Smooth muscle cell (in vitro differentiated cells): Measurements from ENCODE around the gene TMEM109. TPM values are rescaled to one million over a fixed set of nuclear protein-coding genes. Genes with fewer than 3 reads are reported as not detected.
A peak's percentile ranks its signal among the peaks of the same experiment; 100 is the strongest.

Experiments
- DNase-seq: peaks from one replicate; lab custom pipeline; 2025; ENCODE audit not compliant: unreplicated experiment; lab: John Stamatoyannopoulos, UW
- H2AFZ ChIP-seq: fragments of 200-600 bp; sonication (generic); 2 replicates; pipeline ENCODE4 v1.6.0; 2016; ENCODE audit warnings: antibody characterized with exemption, low read depth, mild to moderate bottlenecking
- H3F3A ChIP-seq: fragments of 200-600 bp; sonication (generic); 2 replicates; pipeline ENCODE4 v1.6.0; 2017; ENCODE audit warnings: antibody characterized with exemption, low read depth
- H3K27ac ChIP-seq: fragments of 200-600 bp; sonication (generic); 2 replicates; pipeline ENCODE4 v1.5.1; 2016; ENCODE audit warnings: low read depth, mild to moderate bottlenecking
- H3K27me3 ChIP-seq: fragments of 200-600 bp; sonication (generic); 2 replicates; pipeline ENCODE4 v1.6.1; 2016; ENCODE audit warnings: low read depth, mild to moderate bottlenecking
- H3K36me3 ChIP-seq: fragments of 200-600 bp; sonication (generic); 2 replicates; pipeline ENCODE4 v1.5.1; 2016; ENCODE audit warnings: low read depth
- H3K4me1 ChIP-seq: fragments of 200-600 bp; sonication (generic); 2 replicates; pipeline ENCODE4 v1.5.1; 2016; ENCODE audit warnings: low read depth
- H3K4me2 ChIP-seq: fragments of 200-600 bp; sonication (generic); 2 replicates; pipeline ENCODE4 v1.6.0; 2016; ENCODE audit warnings: mild to moderate bottlenecking
- H3K4me3 ChIP-seq: fragments of 200-600 bp; sonication (generic); 2 replicates; pipeline ENCODE4 v1.5.1; 2016; ENCODE audit warnings: mild to moderate bottlenecking
- H3K79me2 ChIP-seq: fragments of 200-600 bp; sonication (generic); 2 replicates; pipeline ENCODE4 v1.6.0; 2016; ENCODE audit warnings: low read depth, mild to moderate bottlenecking
- H3K9ac ChIP-seq: fragments of 200-600 bp; sonication (generic); 2 replicates; pipeline ENCODE4 v1.6.0; 2016; ENCODE audit warnings: low read depth
- H3K9me3 ChIP-seq: fragments of 200-600 bp; sonication (generic); replicated peaks from 2 replicates; pipeline ENCODE4 v1.5.1; 2016; ENCODE audit warnings: low read depth
- H4K20me1 ChIP-seq: fragments of 200-600 bp; sonication (generic); 2 replicates; pipeline ENCODE4 v1.6.0; 2016; ENCODE audit warnings: low read depth
- CTCF ChIP-seq: fragments of 200-600 bp; sonication (generic); IDR thresholded peaks from 2 replicates; pipeline ENCODE4 v1.5.1; 2017; ENCODE audit warnings: borderline replicate concordance, mild to moderate bottlenecking, antibody characterized with exemption; ENCODE audit not compliant: insufficient read depth, poor library complexity, severe bottlenecking
- WGBS: methylation state at CpG from one replicate; pipeline ENCODE4 v1.1.7; 2016; ENCODE audit warnings: low lambda C conversion rate; 5-methylcytosine and 5-hydroxymethylcytosine counted together
- polyA plus RNA-seq: library from polyadenylated mRNA; unstranded; fragments of >200 nt; fragmentation: Nextera tagmentation; extraction: Ambion mirVana; gene quantifications from 2 replicates; pipeline ENCODE4 v1.2.1, GENCODE V29; 2016
- total RNA-seq: library from RNA; depleted of rRNA; stranded (reverse); fragments of >200 nt; gene quantifications from 2 replicates; pipeline ENCODE4 v1.2.3, GENCODE V29; 2014

Gene TMEM109
- total and polyA plus RNA-seq, 2 experiments from 2014 or later = 19.8 to 107 TPM

- H3K27me3 ChIP-seq = peaks cover 47% of the 10 kb centered on the region
- H4K20me1 ChIP-seq = no peaks in the 10 kb centered on the region
- H3K79me2 ChIP-seq = no peaks in the 10 kb centered on the region
- TF ChIP-seq CTCF = no peak
- no peaks in the 10 kb centered on the region for H3F3A ChIP-seq
- H3K36me3 ChIP-seq = no peaks in the 10 kb centered on the region
- H3K9ac ChIP-seq = no peak overlapping the region
- peaks cover 6% of the 10 kb centered on the region for H3K4me1 ChIP-seq
- H3K9me3 ChIP-seq = no peaks in the 10 kb centered on the region
- peak overlapping the region; percentile 85 for H2AFZ ChIP-seq
- no CpG with 5 or more reads among the region's 8 CpGs for WGBS
- peak overlapping the region; percentile 78 for H3K4me2 ChIP-seq
- DNase-seq = no peak
- H3K27ac ChIP-seq = no peak overlapping the region
- peak overlapping the region; percentile 47 for H3K4me3 ChIP-seq
Observed at GRCh38 chr11:60951606-60951903, 37.6 kb downstream of the TMEM109 start.

- no peak for TF ChIP-seq CTCF
- H3K27me3 ChIP-seq = peaks cover 47% of the 10 kb centered on the region
- DNase-seq = no peak
- no peak within 1 kb of the TSS for H3K9ac ChIP-seq
- peak within 1 kb of the TSS; percentile 47 for H3K4me3 ChIP-seq
- H3K79me2 ChIP-seq = no peaks in the 10 kb centered on the region
- no peaks in the 10 kb centered on the region for H3F3A ChIP-seq
- peaks cover 6% of the 10 kb centered on the region for H3K4me1 ChIP-seq
- 38% methylated on average over 16 of the region's 23 CpGs for WGBS
- H3K4me2 ChIP-seq = peak within 1 kb of the TSS; percentile 78
- H3K9me3 ChIP-seq = no peaks in the 10 kb centered on the region
- no peaks in the 10 kb centered on the region for H4K20me1 ChIP-seq
- no peaks in the 10 kb centered on the region for H3K36me3 ChIP-seq
- peak within 1 kb of the TSS; percentile 85 for H2AFZ ChIP-seq
- H3K27ac ChIP-seq = no peak within 1 kb of the TSS
Observed at GRCh38 chr11:60951904-60952741, 38.2 kb downstream of the TMEM109 start, which contains the start of gene SLC15A3. Gene SLC15A3, minus strand, starts transcription at chr11:60952176. Its CDS starts 625 bp downstream, at chr11:60951551.

- Histone ChIP-seq H3K79me2 (no peaks in the 10 kb centered on the region), H3K27ac (no peak overlapping the region), H3K4me1 (peaks cover 6% of the 10 kb centered on the region), H3K9me3 (no peaks in the 10 kb centered on the region), H3K9ac (no peak overlapping the region), H3K4me2 (no peak overlapping the region), H3K36me3 (no peaks in the 10 kb centered on the region), H2AFZ (no peak overlapping the region), H3F3A (no peaks in the 10 kb centered on the region), H4K20me1 (no peaks in the 10 kb centered on the region), H3K4me3 (no peak overlapping the region), H3K27me3 (peaks cover 47% of the 10 kb centered on the region)
- WGBS = 49% methylated on average over 3 of the region's 3 CpGs
- DNase-seq = no peak
- TF ChIP-seq CTCF = no peak
Observed at GRCh38 chr11:60952742-60953170, 38.8 kb downstream of the TMEM109 start.

- no peaks in the 10 kb centered on the region for H3K79me2 ChIP-seq
- peaks cover 6% of the 10 kb centered on the region for H3K4me1 ChIP-seq
- H4K20me1 ChIP-seq = no peaks in the 10 kb centered on the region
- no peak overlapping the region for H3K4me2 ChIP-seq
- no peak for TF ChIP-seq CTCF
- peaks cover 44% of the 10 kb centered on the region for H3K27me3 ChIP-seq
- H3K27ac ChIP-seq = no peak overlapping the region
- H3K36me3 ChIP-seq = no peaks in the 10 kb centered on the region
- H2AFZ ChIP-seq = no peak overlapping the region
- WGBS = 77% methylated on average over 6 of the region's 6 CpGs
- no peaks in the 10 kb centered on the region for H3K9me3 ChIP-seq
- no peak for DNase-seq
- H3K4me3 ChIP-seq = no peak overlapping the region
- no peak overlapping the region for H3K9ac ChIP-seq
- no peaks in the 10 kb centered on the region for H3F3A ChIP-seq
Observed at GRCh38 chr11:60953781-60954180, 39.8 kb downstream of the TMEM109 start.
